Transverse colon (tissue), 4 donors: ENCODE results near the gene SMIM9.

Experiments
- CTCF ChIP-seq, 5 experiments: fragments of 200-600 bp in 3 of 5; fragments of 450-650 bp in 2 of 5; sonication (generic) in 3 of 5; IDR thresholded peaks; 1 replicate in 2 of 5; 2 replicates in 3 of 5; pipeline ENCODE4 v1.5.1; 2016 to 2017; ENCODE audit warnings: antibody characterized with exemption in 5 of 5, inconsistent platforms in 3 of 5, mild to moderate bottlenecking in 2 of 5, moderate library complexity in 1 of 5
- EP300 ChIP-seq: sonication (generic); formaldehyde crosslinking; IDR thresholded peaks from one replicate; pipeline ENCODE4 v1.6.1; 2017; ENCODE audit warnings: antibody characterized with exemption, low read depth
- POLR2AphosphoS5 ChIP-seq, 3 donors: sonication (generic); formaldehyde crosslinking; IDR thresholded peaks; one replicate each; pipeline ENCODE4 v1.6.1; 2016; ENCODE audit warnings: antibody characterized with exemption in 3 of 3

- TF ChIP-seq CTCF (IDR thresholded peaks at IDR 0.05), result no peak
- TF ChIP-seq EP300, result no peak
- no peak for TF ChIP-seq POLR2AphosphoS5 (IDR thresholded peaks at IDR 0.05)
Observed at GRCh38 chrX:154828016-154828408, 6.5 kb downstream of the SMIM9 start.
